Astrocyte of the hippocampus (primary cell): ENCODE results near the gene LRTM1.

Source experiments
- DNase-seq: peaks from one replicate; pipeline ENCODE4 v3.0.0; 2011; ENCODE audit warnings: low read depth, low spot score

LRTM1 gene

DNA sequence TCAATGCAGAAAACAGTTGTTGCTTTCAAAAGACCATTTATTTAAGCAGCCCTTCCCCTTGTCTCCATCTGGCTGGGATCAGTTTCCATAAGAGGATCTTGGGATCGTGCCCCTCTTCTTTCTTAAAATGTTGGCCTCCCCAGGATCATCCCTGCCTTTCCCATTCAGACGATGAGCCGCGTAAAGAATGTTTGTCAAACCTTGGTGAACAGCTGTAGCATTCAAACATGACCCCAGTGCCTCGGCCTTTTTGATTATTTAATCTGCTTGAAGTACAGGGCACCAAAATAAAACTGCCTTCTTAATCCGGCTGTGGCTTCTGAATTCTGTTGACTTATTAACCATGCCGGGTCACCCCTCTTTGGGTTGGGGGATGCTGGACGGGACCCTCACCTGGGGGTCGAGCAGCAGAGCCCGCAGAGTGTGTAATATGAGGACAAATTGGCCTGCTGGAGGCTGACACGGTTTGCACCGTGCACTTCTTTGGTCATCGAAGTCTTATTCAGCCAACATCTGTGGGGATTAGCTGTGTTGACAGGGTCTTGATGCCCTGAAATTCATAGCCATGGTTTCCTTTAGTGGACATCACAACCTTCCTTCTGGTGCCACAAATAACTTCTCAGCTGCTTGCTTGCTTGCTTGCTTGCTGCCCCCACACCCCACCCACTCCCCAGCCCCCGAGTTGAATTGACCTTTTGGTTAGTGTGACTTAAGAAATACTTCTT is at the start of gene LRTM1:
LRTM1 (minus strand) TSS at position 14 of the 725 bp plus-strand sequence. CDS start 148 bp downstream, outside the sequence.
- DNase-seq, result no peak

DNA sequence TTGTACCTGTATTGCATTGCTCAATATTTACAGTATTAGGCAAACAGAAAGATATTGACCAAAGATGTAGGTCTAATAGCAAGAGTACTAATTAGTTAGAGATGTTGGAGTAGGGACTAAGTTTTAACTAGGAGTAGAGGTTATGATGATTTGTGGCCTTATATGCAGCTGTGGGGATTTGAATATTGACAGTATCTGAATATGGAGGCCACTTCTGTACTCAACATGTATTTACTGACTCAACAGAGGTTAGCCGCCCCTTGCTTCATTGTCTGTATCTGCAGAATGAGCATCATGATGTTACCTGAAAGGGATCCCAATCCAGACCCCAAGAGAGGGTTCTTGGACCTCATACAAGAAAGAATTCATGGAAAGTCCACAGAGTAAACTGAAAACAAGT is 49.6 kb upstream of the LRTM1 start:
- no peak for DNase-seq

DNA sequence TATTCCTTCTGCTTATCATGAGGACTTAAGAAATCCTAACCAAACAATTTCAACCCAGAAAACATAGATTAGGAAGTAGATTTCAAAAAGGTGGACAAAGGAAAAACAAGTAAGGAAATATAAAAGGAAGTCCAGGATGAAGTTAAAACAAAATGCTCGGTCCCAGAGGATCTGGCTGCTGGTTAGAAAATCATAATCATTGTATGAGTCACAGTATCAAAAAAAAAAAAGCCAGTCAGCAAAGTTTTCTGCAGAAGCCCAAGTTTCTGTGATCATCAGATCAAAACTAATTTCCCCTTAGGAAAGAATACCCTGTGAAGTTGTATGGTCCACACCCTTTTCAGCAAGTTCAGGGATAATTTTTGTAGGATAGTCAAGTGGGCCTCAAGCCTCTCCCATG is 43.0 kb upstream of the LRTM1 start:
- no peak for DNase-seq

DNA sequence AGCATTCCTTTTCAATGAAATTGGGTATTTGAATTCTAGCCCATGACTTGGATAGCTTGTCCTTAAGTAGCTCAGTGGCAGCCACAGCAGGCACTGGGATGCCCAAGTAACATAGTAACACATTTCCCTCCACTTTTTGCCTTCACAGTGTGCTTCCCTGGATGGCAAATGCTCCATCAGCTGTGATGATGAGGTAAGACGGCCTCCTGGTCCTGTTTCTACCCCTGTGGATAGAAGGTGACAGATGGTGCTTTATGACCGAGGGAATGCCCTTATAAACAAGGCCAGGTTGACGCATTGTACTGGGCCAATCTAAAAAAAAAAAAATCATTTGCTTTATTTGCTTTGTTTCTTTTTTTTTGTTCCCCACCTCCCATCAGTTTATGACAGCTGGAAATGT is 41.8 kb upstream of the LRTM1 start:
- no peak for DNase-seq

DNA sequence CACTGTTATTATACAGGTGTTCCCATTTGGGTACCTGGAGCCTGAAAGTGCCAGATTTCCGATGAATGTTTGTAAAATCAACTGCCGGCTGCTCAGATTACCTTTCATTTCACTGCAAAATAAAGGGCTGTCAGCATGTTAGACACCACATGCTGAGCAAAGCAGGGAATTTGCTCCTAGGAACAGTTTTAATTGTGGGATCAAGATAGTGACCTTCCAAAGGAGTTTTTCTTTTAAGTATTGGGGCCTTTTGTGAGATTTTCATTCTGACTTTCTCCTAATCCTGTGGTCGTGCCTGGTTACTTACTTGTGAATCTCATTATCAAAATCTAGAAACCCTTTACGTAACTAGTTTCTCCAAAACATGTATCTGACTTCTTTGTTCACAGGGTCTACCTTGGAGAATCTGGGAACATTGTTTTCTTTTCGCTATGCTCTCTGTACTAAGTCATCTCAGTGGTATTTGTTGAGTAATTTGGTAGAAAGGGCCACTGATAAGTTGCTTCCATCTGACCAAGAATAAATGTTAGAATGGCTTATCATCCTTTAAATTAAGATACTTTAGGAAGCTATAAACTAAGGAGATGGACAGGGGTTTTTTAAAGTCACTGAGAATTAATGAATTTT is 40.8 kb upstream of the LRTM1 start:
- DNase-seq, result peak; percentile 70

DNA sequence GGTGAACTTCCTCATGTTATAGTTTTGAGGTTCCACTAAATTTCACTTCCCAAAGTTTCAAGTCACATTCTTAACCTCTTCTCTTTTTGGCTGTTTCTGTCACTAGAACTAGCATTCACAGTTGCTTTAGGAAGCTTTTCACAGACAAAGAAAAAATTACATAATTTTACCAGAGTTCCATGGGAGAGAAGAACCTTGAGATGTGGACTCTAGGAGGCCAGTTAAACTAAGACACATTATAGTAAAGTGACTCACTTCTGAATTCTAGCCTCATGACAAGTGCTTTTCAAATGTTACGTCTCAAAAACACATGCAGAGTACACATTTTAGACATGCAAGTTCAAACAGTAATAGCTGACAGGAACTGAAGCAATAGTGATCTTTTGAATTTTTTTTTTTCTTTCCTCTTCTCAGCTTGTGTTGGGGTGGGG is 39.9 kb upstream of the LRTM1 start:
- DNase-seq, result no peak

DNA sequence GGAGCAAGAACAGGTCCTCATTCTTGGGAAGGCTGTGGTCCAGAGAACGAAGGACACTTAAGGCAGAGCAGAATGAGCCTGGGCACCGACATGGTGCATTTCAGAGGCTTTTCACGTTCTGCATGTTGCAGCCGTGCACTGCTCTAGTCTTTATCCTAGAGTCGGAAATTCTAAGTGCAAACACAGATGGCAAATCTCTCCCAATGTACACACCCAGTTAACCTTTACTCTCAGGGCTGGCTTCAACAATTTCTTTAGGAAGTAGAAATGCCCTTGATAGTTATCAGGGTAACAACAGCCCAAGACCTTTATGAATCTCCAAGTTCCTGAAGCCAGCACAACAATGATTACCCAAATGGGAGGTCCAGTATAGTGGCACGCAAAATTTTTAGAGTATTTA is 39.1 kb upstream of the LRTM1 start:
- no peak for DNase-seq

DNA sequence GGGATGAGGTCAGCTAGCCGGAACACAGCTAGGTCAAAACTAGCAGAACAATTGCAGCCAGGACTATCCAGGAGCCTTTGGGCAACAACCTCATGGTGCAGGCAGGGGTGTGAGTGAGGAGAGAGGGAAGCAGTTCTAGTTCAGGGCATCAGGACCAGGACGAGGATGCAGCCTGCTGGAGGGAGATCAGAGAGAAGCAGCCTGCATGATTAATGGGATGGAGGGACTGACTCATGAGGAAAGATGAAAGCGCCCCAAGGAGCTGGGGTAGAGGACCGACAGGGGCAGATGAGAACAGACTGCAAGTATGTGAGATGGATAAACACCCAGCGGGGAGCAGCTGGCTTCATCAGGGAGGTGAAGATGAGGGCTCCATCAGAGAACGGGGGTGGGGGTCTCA is 37.9 kb upstream of the LRTM1 start:
- DNase-seq, result peak; percentile 85

DNA sequence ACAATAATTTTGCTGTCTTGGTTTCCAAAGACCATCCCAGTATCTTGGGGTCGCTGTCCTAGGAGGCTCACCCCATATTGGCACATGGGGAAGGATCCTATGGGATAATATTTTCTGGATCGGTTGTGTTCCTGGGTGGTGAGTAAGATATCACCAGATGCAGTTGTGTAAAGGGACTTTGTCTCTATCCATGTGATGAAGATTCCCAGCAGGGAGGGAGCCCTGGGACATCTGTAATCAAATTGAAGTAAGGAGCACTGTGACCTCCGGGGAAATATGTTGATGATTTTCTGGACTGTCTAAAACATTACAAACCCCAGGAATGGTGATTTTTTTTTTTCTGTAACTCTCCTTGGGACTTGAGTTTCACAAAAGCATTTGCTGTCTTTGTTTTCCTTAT is 36.2 kb upstream of the LRTM1 start:
- no peak for DNase-seq

DNA sequence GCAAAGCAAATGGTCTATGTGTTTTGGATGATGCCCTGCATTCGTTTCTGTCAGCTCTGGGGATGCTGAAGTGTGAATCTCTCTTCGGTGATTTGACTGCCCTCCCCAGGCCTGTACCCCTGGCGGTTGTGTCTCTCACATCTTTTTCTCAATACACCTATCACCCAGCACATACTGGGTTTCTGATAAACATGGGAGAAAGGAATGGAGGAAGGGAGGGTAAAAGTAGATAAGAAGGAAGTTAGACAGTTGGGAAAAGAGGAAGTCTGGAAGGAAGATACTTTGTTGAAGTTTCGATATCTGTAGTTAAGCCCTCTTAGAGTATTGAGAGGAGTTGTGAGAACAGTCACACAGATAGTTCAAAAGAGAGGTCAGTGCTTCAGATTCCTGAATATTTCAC is 35.8 kb upstream of the LRTM1 start:
- DNase-seq, result no peak

DNA sequence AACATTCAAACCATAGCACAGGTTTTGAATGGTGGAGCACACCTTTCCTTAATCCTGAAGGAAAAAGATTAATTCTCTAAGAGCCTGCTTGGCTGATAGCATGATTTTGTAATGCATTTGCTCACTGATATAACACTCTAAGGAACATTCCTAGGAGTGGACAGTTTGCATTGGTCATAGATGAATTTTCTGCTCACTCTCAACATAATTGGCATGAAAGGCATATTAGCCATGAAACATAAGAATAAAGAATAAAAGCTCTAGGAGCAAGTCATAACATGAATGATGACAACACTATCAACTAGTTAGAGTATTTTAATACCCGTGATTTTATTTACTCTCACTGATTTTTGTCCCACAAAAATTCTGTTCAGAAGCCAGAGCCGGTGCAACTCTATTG is 34.3 kb upstream of the LRTM1 start:
- DNase-seq, result no peak

DNA sequence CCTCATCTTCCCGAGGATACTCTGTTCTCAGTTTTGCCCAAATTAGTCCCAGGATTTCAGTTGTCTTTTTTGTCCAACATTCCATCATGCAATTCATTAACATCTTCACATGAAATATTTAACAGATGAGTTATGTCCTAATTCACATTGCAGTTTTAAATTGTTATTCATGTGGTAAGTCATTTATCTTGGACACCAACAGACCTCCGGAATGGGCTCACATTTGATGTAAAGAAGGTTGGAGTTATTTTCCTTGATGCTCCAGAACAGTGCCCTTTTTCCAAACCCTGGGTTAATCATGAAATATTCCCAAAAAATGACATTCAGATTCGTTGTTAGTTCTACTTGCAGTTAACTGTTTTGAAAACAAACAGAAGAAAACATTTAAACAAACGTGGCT is 32.8 kb upstream of the LRTM1 start:
- DNase-seq, result peak; percentile 16

DNA sequence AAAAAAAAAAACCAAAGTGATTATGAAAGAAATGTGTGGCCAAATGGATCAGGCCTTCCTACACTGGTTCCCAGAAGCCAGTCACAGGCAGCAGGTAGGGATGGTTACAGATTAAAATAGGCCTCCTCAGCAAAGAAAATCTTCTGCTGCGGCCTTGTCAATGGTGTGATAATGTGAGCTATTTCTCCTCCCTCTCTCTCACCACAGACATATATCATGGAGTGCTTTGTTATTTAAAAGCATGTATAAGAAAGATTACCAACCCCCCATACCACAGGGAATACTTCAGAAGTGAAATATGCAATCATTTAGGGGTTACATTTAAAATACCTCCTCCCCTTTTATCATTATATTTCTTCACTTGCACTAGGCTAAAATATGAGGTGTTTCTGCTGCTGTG is 32.2 kb upstream of the LRTM1 start:
- DNase-seq, result peak; percentile 13

DNA sequence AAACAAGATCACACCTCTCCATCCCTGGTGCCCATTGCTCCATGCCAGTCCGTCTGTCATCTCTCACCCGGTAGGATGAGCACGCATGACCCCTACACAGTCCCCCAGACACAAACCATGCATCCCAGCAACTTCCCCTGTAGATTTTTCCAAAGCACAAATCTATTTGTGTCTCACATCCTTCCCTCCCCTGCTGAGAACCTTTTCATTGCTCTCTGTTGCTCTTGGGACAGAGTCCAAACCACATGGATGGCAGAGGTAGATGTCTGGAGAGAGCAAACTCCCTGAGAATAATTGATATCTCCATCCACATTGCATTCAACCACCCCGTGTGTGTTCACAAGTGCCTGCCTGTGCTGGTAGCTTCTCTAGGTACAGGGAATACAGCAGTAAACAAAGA is 29.9 kb upstream of the LRTM1 start:
- DNase-seq, result peak; percentile 80

DNA sequence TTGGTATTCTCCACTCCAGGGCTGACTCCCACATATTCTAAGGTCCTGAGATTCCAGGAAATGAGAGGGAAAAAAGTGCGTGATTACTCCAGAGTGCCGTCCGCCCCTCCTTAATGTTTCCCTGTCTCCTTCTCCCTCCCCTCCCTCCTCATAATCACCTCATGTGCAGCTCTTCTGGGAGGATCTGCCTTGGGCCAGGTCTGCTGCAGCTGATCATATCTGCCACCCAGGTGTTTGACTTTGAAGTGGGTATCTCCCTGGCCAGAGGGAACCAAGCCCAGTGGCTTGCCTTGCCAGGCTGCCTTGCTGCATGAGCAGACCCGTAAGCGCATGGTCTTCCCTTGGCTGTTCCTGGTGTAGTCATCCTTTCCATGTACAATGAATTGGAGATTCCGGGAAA is 28.1 kb upstream of the LRTM1 start:
- no peak for DNase-seq

DNA sequence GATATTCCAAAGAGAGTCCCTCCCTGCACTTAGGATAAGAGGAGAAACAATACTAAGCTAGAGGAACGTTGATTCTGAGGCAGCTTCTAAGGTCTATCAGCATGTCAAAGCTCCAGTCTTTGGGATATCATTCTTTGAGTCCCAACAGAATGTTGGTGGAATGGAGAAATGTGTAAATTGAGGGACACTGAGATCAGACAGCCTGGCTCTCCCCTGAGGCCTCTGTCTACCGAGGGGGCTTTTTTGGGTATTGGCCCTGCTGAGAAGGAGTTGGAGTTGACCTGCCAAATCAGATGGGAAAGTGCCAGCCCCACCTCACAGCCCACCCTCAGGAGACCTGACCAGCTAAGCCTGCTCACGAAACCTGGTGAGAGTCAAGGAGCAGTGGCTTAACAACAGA is 27.6 kb upstream of the LRTM1 start:
- no peak for DNase-seq

DNA sequence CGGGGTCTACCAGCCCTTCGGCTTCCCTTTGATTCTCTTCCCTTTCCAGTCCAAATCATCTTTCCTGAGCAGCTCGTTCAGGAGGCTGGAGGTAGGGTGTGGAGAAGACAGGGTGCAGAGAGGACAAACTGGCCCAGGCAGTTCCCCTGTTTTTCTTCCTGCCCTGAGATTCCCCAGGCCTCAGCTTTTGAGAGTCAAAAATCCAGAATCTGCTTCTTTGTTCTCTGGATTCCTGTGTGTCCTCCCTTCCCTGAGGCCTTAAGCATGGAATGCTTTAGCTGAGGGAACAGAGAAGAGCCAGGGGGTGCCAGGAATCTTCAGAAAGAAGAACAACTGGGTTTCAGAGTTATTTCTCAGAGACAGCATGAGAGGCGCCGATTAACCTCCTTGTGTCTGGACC is 26.7 kb upstream of the LRTM1 start:
- peak; percentile 39 for DNase-seq

DNA sequence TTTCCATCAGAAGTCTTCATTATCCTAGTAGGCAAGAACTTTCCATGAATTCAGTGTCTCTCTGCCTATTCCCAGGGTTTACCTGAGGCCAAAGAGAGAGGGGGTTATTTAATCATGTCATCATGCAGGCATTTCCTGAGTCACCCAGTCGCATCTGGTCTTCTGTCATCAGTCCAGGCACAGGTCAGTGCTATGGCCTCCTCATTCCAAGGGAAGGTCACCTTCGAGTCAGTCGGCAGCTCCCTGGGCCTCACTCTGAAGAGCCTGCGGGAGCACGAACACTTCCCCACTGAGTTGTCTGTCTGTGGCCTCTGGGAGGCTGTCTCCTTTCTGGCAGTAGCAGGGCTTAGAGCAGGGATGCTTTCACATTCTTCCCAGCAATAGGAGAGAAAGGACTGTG is 26.2 kb upstream of the LRTM1 start:
- peak; percentile 73 for DNase-seq

DNA sequence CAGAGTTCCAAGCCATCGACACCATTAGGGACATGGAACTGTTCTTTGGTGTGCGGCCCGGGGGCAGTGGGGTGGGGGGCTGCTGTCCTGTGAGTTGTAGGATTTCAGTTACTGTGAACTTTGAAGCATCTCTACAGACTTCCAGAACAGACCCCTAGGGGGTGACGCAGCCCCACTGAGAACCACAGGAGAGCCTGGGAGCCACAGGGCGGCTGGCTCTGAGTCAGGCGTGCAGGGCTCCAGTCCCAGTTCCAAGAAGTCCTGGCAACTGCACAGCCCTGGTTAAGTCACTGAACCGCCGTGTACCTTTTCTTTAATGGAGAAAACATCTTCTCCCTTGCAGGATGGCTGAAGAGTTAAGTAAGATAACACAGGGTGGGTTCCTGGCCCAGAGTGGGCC is 23.5 kb upstream of the LRTM1 start:
- peak; percentile 96 for DNase-seq

DNA sequence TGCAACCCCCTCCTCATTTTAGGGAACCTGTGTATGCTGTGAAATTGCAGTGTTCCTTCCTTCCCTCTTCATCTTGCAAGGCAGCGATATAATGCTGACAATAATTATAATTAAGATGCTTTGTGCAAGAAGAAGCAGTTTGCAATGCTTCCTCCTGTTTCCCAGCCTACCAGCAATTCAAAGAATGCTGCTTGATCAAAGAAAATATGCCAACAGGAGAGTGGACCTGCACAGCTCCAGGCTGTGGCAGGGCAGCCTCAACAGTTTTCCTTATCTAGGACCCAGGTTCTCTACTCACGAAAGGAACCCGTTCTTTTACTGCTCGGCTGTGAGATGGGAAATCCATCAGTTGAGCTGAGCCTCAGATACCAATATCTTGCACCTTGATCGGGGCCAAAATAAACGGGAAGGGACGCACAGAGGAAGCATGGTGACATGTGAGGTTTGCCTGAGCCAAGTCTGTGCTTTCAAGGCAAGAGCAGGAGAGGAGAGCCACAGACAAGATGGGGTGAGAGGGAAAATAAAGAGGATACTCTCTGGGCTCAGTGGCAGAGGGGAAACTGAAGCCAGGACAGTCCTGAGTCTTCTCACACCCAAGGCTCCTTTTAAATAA is 22.6 kb upstream of the LRTM1 start:
- DNase-seq, result peak; percentile 44

DNA sequence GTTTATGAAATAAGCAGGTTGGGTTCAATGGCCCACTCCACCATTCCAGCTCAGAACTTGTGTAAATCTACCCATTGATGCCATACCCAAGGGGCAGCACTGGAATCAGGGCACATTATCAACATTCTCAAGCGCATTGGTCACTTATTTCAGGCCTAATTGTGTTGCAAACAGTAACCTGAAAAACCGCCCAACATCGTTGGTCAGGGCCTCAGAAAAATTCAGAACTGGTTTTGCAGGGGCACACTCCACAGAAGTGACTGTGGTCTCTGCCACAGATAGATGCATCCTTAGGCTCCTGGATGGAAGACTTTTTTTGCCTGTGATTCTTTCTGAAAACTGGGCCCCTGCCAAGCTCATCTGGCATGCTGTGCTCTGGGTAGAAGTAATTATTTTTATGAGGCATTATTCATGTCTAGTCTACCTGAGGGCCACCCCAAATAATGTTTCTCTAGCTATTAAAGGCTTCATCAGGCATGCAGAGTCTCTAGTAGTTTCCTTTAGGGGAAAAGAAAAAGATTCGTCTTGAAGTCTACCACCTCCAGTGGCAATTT is 21.7 kb upstream of the LRTM1 start:
- DNase-seq, result no peak

DNA sequence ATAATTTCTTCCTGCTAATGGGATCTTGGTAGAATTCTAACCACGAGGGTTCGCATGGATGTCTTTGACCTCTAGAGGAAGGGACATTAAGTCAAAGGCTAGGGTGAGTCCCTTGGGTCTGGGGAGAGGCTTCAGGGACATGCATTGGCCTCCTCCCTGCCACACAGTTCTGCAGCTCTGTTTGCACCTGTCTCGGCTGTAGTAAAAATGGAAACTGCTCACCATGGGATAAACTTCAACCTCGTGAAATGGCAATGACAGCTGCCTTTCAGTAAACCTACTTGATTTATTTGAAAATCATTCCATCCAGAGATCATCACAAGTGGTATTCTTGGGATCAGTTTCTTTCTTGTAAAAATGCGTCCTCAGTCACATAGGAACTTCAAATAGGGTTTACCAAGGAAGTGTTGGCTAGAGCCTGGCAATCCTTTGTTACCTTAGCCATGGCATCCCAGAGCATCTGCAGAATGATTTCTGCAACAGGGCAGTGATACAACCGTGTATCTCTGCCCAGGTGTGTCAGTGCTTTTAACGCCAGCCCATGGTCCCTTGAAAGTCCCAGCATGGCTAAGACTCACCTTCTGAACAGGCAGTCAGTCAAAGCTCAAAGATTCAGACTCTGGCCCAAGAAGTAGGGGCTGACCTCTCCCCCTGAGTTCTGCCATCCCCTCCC is 14.0 kb upstream of the LRTM1 start:
- DNase-seq, result no peak
